HG03159 (cell line): ENCODE data around the gene ARL11.
"Not testable (repeated sequence)": the region's sequence is repeated elsewhere in the genome, so short reads cannot be mapped to it uniquely, and the experiment has no call there.

Source experiments
- ATAC-seq: cut with Tn5 transposase; IDR thresholded peaks from one replicate; pipeline ENCODE4 v1.9.1; 2021; ENCODE audit warnings: mild to moderate bottlenecking, moderate library complexity; ENCODE audit not compliant: unreplicated experiment

ARL11 gene

DNA sequence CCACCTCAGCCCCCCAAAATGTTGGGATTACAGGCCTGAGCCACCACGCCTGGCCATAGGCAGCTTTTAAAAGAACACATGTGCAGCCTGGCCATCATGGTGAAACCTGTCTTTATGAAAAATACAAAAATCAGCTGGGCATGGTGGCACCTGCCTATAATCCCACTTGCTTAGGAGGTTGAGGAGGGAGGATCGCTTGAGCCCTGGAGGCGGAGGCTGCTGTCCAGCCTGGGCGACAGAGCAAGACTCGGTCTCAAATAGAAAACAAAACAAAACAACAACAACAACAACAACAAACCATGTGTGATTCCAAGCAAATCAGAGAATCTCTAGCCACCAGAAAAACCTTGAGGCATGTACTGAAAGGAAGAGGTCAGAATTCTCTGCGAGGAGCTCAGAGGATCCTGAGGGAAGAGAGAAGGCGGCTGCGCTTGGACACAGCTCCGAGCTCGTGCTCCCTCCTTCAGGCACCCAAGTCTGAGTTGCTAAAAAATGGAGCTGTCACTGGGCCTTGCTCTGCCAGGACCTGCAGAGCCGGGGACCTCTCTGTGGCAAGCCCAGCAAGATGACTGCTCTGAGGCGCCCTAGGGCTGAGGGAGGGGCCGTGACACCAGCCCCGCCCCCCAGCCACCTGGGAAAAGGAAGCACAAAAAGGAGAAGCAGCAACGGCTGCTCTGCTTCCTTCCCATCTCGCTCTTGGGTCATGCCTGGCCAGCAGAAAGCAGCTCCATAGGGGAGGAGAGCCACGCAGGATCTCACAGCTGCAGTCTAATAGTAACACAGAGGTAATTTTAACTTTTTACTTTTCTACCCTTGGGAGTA is at the start of gene ARL11:
ARL11 (plus strand) TSS at position 677 of the 822 bp plus-strand sequence. CDS start 1,941 bp downstream, outside the sequence.
- peak; percentile 90 for ATAC-seq

DNA sequence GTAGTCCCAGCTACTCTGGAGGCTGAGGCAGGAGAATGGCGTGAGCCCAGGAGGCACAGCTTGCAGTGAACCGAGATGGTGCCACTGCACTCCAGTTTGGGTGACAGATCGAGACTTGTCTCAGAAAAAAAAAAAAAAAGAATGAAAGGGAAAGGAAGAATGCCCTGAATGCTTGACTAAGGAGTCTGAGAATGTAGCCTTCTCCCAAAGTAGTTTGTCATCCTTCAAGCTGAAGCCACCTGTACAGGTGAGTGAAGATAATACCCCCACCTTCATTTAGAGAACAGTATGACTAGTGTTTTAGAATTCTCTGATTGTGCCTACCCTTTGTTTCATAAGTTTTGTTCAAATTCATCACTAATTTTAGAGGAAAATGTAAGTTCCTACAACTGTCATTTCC is 48.8 kb upstream of the ARL11 start:
- no peak for ATAC-seq

DNA sequence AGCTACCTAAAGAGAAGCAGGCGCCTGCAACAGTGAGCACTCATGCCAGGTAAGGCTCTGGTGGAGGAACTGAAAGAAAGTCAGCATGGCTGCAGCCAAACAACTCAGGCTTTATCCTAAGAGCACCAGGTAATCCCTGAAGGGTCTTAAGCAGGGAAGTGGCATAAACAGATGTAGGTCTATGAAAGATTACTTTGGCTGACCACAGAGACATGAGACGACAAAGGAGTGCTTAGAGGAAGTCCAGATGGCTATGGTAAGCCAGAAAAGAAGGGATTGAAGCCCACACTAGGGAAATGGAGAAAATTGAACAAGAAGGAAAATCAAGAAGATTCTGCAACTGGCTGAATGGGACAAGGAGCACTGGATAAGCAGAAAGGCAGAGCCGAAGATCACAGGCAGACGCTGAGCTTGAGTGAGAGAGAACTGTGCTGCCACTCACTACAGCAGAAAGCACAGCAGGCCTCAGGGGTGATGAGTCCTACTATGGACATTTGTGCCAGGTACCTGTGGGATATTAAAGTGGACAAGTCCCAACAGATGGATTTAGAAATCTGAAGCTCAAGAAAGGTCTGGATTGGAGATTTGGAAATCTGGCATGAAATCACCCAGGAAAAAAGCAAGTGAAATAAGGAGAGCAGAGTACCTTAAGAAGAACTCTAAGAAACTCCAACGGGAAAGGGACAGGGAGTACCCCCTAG is 47.2 kb upstream of the ARL11 start:
- ATAC-seq = no peak

DNA sequence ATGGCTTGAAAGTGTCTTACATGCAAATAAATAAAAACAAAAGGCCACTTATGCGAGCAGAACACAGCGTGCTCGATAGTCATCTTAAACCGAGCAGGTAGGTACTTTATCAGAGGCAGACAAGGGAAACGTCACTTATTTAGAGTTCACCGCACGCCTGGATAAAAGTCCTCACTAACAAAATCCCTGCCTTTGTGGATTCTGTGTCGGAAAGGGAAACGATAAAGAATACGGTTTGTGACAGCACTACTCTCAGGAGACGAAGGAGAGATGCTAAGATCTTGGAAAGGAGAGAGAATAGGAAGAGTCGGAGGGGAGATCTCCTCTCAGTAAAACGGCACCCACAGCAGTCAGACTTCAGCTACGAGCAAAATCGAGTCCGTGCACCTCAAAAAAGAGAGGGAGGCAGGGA is 43.5 kb upstream of the ARL11 start:
- peak; percentile 18 for ATAC-seq

DNA sequence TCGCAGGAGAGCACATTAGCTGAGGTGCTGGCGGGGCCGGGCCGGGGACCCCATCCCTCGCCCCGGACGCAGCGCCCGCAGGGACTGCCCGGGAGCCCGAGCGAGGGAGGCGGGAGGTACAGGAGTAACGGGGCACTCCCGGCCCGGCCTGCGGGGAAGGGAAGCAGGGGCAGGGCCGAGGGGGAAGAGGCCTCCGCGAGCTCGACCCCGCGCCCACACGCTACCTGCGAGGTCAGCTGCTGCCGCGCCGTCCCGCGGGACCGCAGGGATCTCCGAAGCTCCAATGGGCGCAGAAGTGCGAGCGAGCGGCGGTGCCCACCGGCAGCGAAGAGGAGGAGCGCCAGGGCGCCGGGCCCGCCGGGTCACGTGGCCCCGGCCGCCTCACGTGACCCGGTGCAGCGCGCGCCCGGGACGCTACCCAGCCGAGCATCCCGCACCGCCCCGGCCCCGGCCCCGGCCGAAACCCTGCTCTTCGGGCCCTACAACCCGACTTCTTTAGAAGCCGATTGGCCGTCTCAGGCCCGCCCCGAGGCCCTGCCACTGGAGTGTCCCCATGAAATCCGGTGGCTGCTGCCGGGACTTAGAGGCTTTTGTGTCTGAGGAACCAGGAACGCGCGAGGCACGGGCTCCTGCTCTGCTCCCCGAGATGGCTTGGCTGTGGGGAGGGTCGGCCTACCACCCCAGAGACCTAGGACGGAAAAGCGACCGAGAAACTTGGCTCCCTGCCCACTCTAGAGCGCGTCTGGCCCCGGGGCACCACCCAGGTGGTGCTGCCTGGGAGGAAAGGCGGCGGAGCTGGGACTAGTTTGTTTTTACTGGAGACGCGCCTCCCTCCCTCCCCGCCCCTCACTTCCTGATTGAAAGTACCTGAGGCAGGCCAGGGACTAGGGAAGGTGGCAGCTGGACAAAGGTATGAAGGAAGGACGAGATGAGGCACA is 42.8 kb upstream of the ARL11 start, which contains the start of gene RCBTB1:
RCBTB1 (minus strand) TSS at position 339 of the 938 bp plus-strand sequence. CDS start 18,279 bp downstream, outside the sequence.
- ATAC-seq = peak; percentile 91

DNA sequence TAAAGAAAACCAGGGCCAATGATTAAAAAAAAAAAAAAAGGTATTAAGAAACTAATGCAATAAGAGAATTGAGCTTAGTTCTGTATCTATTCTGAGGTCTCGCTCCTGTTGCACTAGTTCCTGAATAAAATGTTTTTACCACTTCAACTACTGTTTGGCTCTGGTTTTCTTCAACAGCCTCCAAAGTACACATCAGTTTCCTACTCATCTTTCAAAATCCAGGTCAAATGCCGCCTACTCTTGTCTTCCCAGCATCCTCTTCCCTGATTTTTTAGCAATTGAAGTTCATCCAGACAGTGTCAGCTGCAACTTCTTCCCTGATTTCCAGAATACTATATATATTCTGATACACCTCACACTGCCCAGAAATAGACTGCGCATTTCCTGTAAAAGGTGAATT is 41.6 kb upstream of the ARL11 start:
- ATAC-seq = no peak

DNA sequence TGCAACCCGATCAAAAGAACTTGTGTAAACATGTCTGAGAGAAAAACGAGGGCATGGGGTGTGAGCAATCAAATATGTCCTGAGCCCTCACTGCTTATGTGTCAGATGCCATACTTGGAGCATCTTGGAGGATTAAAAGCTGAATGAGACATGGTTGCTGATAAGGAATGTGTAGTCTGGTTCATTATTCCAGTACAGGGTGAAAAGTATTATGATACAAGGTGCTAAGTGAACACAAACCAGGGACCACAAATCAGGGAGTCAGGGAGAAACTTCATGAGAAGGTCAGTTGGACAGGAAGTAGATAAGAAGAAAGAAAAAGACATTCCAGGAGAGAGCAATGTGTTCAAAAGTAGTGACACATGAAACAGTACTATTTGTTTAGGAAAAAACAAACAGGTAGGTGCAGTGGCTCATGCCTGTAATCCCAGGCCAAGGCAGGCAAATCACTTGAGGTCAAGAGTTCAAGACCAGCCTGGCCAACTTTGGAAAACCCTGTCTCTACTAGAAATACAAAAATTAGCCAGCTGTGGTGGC is 40.9 kb upstream of the ARL11 start:
- ATAC-seq = no peak

DNA sequence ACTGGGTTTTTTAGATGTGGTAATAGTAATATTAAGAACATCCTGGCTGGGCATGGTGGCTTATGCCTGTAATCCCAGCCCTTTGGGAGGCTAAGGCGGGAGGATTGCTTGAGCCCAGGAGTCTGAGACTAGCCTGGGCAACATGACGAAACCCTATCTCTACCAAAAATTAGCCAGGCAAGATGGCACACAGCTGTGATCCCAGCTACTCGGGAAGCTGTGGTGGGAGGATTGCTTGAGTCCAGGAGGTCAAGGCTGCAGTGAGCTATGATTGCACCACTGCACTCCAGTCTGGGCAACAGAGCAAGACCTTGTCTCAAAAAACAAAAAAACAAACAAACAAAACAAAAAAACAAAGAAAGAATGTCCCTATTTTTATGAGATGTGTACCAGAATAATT is 37.6 kb upstream of the ARL11 start:
- not testable (repeated sequence) for ATAC-seq

DNA sequence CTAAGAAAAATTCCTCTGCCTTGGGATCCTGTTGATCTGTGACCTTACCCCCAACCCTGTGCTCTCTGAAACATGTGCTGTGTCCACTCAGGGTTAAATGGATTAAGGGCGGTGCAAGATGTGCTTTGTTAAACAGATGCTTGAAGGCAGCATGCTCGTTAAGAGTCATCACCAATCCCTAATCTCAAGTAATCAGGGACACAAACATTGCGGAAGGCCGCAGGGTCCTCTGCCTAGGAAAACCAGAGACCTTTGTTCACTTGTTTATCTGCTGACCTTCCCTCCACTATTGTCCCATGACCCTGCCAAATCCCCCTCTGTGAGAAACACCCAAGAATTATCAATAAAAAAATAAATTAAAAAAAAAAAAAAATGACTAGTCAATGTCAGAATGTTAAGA is 34.4 kb upstream of the ARL11 start:
- ATAC-seq = not testable (repeated sequence)

DNA sequence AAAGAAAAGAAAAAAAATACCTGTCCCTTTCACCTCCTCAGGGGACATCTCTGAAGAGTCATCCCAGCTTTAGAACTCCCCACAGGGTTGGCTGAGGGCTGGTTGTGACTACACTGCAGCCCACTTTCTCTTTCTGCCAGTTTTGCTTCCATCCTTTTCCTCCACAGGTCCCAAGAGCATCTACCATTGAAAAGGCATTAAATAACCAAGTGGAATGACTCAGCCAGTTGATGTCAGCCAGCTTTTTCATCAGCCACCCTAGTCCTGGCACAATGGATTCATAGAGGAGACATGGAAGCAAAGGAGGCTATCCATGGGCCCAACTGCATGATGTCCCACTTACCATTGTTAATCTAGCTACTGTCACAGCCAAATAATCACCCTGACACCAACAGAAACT is 33.7 kb upstream of the ARL11 start:
- ATAC-seq = no peak

DNA sequence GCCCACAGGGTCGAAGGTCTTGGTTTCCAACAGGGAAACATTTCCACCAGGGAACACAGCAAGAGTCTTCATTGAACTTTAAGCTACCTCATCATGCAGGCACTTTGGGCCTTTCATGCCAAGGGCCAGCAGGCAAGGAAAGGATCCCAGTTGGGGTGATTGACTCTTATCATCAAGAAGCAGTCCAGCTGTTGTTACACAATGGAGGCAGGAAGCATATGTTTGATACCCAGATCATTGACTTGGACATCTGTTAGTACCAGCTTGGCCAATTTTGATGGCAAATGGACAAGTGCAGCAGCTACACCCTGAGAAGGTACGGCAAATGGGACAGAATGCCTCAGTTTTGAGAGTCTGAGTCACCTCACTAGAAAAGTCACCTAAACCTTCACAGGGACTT is 32.1 kb upstream of the ARL11 start:
- no peak for ATAC-seq

DNA sequence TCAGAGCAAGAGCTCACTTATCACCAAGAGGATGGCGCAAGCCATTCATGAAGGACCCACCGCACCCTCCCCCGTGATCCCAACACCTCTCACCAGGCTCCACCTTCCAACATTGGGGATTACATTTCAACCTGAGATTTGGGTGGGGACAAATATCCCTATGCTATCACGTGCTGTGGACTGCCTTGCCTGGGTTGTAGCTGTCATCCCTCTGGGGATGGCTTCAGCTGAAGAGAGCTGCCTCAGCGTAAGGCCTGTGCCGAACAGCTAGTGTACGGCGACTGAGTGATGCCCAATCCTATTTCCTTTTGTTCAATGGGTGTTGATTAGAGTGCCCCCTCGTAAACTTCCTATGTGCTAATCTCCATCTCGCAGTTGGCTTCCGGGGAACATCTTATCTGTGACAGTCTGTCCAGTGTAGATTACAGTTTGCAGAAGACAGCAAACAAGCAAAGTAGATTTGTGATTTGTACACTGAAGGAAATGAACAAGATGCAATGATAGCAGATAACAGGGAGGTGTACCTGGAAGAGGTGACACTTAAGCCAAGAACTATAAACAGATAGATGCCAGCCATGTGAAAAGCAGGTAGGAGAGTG is 31.2 kb upstream of the ARL11 start:
- ATAC-seq = no peak

DNA sequence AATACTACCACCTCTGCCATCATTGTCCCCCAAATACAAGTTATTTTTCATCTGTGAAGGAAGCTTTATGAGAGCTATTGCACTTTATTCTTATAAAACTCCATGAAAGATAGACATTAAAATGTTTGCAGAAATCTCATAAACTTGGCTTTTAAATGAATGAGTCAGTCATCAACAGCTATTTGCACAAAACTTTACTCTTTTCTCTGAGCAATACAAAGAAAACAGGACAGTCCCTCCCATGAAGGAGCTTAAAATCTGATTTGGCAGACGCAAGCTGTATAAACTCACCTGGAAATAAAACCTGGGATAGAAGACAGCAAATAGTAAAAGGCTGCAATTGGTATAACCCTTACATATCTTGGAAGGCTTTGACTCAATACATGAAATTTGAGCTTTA is 26.3 kb upstream of the ARL11 start:
- ATAC-seq = no peak

DNA sequence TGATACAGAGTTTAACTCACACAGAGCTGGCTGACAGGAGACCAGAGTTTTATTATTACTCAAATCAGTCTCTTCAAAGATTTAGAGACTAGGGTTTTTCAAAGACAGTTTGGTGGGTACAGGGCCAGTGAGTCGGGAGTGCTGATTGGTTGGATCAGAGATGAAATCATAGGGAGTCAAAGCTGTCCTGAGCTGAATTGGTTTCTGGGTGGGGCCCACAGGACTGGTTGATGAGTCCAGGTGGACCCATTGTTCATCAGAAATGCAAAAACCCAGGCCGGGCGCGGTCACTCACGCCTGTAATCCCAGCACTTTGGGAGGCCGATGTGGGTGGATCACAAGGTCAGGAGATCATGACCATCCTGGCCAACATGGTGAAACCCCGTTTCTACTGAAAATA is 25.7 kb upstream of the ARL11 start:
- ATAC-seq = not testable (repeated sequence)

DNA sequence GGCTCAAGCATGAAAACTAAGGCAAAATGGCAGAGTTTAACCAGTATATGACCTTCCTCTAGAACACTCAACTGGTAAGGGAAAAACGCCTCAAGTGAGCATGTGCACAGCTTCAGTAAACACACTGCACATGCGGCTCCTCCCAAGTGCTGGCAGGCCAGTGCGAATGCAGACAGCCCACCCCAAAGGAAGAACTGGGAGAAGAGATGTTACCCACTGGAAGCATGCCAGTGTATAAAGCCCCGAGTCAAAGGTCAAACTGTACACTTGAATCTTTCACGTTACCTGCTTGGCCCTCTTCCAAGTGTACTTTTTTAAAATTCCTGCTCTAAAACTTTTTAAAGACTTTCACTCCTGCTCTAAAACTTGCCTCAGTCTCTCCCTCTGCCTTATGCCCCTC is 23.7 kb upstream of the ARL11 start:
- ATAC-seq = no peak

DNA sequence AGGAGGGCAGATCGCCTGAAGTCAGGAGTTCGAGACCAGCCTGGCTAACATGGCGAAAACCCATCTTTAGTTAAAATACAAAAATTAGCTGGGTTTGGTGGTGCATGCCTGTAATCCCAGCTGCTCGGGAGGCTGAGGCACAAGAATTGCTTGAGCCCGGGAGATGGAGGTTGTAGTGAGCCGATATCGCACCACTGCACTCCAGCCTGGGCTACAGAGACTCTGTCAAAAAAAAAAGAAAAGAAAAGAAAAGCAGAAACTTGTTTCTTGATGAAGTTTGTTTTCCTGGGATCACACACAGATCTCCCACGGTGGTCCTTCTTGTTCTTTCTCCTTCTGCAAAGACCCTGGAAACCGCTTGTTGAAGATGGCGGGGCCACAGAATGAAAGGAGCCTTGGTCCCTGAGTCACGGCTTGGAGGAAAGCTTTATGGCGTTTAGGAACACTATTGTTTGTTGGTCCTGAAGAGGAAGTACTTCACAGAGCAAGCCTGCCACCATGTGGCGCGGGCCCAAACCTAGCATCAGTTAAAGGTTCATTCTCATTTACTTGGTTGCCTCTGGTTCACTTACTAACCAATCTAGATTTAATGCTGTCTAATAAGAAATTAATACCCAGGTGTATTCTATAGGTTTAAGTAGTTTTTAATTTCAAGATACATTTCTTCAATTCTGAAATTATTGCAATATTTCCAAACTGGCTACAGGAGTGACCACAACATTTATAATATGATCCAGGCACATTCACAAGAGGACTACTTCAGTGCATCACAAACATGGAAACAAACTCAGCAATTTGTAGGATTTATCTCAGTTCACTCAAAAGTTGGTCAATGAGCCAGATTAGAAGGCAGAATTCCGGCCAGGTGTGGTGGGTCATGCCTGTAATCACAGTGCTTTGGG is 21.3 kb upstream of the ARL11 start:
- ATAC-seq = peak; percentile 87

DNA sequence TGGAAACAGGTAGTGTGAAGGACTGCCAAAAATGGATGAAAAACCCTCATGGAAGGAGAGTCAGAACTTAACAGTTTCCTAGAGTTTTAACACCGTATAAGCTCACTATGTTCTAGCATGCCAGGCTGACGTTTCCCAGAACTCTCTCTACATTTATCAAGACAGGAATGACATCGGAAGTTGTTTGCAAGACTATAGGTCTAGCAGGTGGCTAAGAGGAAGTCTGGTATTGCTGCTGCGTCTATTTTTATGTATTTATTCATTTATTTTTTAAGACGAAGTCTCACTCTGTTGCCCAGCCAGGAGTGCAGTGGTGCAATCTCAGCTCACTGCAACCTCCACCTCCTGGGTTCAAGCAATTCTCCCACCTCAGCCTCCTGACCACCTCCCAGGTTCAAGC is 20.5 kb upstream of the ARL11 start:
- no peak for ATAC-seq

DNA sequence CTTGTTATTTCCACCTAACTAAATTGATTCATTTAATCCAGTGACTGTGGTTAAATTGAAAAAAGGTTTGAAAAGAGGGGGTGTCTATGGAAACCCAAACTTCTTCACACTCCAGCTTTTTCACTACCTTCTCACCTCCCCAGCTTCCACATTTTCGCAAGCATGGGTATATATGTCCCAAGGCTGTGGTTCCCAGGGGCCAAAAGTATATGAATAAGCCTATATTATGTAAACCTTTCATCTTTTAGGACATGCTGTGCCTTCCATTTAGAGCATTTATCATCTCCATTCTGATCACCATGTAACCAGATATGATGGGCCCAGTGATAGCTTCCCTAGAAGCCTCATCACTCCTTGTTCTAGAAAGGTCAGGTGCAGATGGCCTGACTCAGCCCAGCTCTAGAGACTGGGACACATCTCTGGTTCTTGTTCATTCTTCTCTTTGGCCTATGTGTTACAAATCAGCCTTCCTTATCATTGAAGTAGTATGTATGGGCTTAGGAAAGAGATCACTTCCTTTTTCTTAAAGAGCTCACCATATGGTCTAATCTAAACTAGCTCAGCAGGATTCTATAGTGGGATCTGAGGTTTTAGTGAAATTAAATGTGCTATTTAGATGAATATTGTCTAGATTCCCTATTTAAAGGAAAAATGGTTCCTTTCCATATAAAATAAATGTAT is 19.5 kb upstream of the ARL11 start:
- no peak for ATAC-seq

DNA sequence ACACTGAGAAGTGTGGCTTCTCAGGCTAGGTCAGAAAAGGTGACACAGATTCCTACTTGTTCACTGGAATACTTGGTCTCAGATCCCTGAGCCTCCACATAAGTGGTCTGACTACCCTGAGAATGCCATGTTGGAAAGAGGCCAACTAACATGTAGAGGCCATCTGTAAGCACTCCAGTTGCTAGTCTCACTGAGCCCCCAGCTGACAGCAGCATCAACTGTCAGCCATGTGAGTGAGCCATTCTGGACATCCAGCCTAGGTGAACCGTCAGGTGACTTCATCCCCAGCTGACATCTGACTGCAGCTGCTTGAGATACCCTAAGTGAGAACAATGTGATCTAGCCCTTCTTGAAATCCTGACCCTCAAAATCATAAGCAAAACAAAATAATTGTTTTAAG is 18.1 kb upstream of the ARL11 start:
- ATAC-seq = no peak
